Esophagus muscularis mucosa (tissue), 4 donors: ENCODE data around the gene FXYD5. TPM values are rescaled to one million over a fixed set of nuclear protein-coding genes. Genes with fewer than 3 reads are reported as not detected.
A peak's percentile ranks its signal among the peaks of the same experiment; 100 is the strongest.

Source experiments
- DNase-seq: peaks from one replicate; pipeline ENCODE4 v3.0.0-alpha.2; 2017; ENCODE audit errors: extremely low spot score
- H3K27ac ChIP-seq, 4 donors: fragments of 200-600 bp; sonication (generic); replicated peaks in 1 of 4; 1 replicate in 3 of 4; 2 replicates in 1 of 4; pipeline ENCODE4 v1.5.1; 2016 to 2019; ENCODE audit warnings: mild to moderate bottlenecking in 1 of 4
- H3K27me3 ChIP-seq, 4 donors: fragments of 200-600 bp; sonication (generic); one replicate each; pipeline versions ENCODE4 v1.5.1 to v1.6.0; 2016 to 2019
- H3K36me3 ChIP-seq, 4 donors: fragments of 200-600 bp; sonication (generic); one replicate each; pipeline ENCODE4 v1.5.1; 2016 to 2019
- H3K4me1 ChIP-seq, 4 donors: fragments of 200-600 bp; sonication (generic); one replicate each; pipeline ENCODE4 v1.5.1; 2016 to 2019
- H3K4me3 ChIP-seq, 4 donors: fragments of 200-600 bp; sonication (generic); 1 replicate in 2 of 4; 2 replicates in 2 of 4; pipeline ENCODE4 v1.5.1; 2016 to 2019; ENCODE audit warnings: mild to moderate bottlenecking in 4 of 4, moderate library complexity in 1 of 4
- H3K9me3 ChIP-seq, 4 donors: fragments of 200-600 bp; sonication (generic); 1 replicate in 3 of 4; 2 replicates in 1 of 4; pipeline ENCODE4 v1.5.1; 2016 to 2019
- EP300 ChIP-seq: sonication (generic); formaldehyde crosslinking; IDR thresholded peaks from one replicate; pipeline ENCODE4 v1.6.1; 2017; ENCODE audit warnings: antibody characterized with exemption
- POLR2A ChIP-seq: fragments of 450-650 bp; IDR thresholded peaks from one replicate; pipeline ENCODE4 v1.6.1; 2017; ENCODE audit warnings: antibody characterized with exemption, moderate library complexity, mild to moderate bottlenecking, low read depth
- POLR2AphosphoS5 ChIP-seq, 2 donors: sonication (generic); formaldehyde crosslinking; IDR thresholded peaks; one replicate each; pipeline ENCODE4 v1.6.1; 2017; ENCODE audit warnings: antibody characterized with exemption in 2 of 2
- WGBS: methylation state at CpG from one replicate; pipeline ENCODE4 v1.1.5; 2018; 5-methylcytosine and 5-hydroxymethylcytosine counted together
- intact Hi-C: fragments of 100-400 bp; cut with DNase I; formaldehyde crosslinking; loops from one replicate; pipeline ENCODE4 v1.15.1; 2023
- total RNA-seq, 4 donors: library from RNA; depleted of rRNA; stranded (reverse); fragments of >200 nt; gene quantifications; one replicate each; pipeline versions ENCODE4 v1.1.0 to v1.2.1, GENCODE V29; 2016
- TF ChIP-seq, protein P1 (sequence below), 3 experiments: fragments of 200-600 bp in 2 of 3; fragments of 450-650 bp in 1 of 3; sonication (generic) in 2 of 3; IDR thresholded peaks; one replicate each; pipeline ENCODE4 v1.5.1; 2017 to 2019; ENCODE audit warnings: antibody characterized with exemption in 3 of 3, mild to moderate bottlenecking in 2 of 3, moderate library complexity in 1 of 3

Gene FXYD5
- total RNA-seq, 4 donors from 2014 or later = 26.6 to 49.3 (median 43.0) TPM

GRCh38 chr19:35112995-35113688 lies 41.4 kb upstream of the FXYD5 start:
- DNase-seq = no peak
- H3K4me1 ChIP-seq = peaks cover 9 to 18% (median 12%) of the 10 kb centered on the region in 4 donors
- no peaks in the 10 kb centered on the region for H3K9me3 ChIP-seq
- no peak overlapping the region for H3K27ac ChIP-seq
- TF ChIP-seq, protein P1, sequence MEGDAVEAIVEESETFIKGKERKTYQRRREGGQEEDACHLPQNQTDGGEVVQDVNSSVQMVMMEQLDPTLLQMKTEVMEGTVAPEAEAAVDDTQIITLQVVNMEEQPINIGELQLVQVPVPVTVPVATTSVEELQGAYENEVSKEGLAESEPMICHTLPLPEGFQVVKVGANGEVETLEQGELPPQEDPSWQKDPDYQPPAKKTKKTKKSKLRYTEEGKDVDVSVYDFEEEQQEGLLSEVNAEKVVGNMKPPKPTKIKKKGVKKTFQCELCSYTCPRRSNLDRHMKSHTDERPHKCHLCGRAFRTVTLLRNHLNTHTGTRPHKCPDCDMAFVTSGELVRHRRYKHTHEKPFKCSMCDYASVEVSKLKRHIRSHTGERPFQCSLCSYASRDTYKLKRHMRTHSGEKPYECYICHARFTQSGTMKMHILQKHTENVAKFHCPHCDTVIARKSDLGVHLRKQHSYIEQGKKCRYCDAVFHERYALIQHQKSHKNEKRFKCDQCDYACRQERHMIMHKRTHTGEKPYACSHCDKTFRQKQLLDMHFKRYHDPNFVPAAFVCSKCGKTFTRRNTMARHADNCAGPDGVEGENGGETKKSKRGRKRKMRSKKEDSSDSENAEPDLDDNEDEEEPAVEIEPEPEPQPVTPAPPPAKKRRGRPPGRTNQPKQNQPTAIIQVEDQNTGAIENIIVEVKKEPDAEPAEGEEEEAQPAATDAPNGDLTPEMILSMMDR (IDR thresholded peaks at IDR 0.05) = no peak
- TF ChIP-seq POLR2A (no peak), POLR2AphosphoS5 (IDR thresholded peaks at IDR 0.05) (no peak), EP300 (no peak)
- intact Hi-C loops = no loop called here
- H3K4me3 ChIP-seq = no peak overlapping the region
- no peaks in the 10 kb centered on the region for H3K36me3 ChIP-seq
- peaks cover 0 to 26% (median 0%) of the 10 kb centered on the region in 4 donors for H3K27me3 ChIP-seq
- 81% methylated on average over 14 of the region's 15 CpGs for WGBS

DNA sequence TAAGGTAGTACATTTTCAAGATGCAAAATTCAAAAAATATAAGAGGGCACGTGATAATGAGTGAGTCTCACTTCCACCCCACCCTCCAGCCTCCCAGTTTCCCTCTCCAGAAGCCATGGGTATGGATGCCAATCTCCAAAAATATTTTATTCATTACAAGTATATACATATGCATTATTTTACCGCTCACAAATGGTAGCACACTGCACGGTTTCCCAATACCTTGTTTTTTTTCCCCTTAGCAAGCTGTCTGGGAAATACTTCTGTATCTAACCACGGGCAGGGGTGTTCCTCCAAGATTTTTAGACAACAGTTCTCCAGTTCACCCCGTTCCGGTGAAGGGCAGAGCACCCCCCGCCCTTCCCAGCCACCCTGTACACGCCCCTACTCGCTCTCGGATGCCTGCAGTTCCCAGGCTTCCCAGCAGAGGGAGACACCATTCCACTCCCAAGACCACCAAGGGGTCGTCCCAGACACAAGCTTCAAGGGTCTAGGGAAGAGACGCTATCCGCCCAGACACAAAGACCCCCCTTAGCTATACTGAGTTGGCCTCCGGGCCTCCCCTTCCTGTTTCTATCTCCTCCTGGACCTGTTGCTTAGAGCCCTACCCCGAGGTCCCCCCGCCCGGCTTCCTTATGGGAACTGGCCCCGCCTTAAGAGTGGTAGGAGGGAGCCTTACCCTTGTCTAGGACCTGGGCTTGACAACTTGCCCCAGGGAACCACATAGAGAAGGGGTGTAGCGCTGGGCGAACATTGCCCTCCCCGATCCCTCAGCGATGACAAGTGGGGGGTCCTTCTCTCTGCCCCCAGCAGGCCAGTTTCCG lies 40.0 kb upstream of the FXYD5 start:
- Histone ChIP-seq H3K4me1 (peaks cover 9 to 14% (median 12%) of the 10 kb centered on the region in 4 donors), H3K27me3 (peaks cover 0 to 16% (median 0%) of the 10 kb centered on the region in 4 donors), H3K4me3 (peak overlapping the region; percentile 34 to 46 (median 37)), H3K27ac (peak overlapping the region; percentile 16 to 63 (median 59)), H3K36me3 (no peaks in the 10 kb centered on the region), H3K9me3 (no peaks in the 10 kb centered on the region)
- WGBS = 14% methylated on average over 17 of the region's 23 CpGs
- no peak for DNase-seq
- TF ChIP-seq EP300 (no peak), POLR2AphosphoS5 (IDR thresholded peaks at IDR 0.05) (peak in 1 of 2 donors; percentile 17)
- TF ChIP-seq, protein P1 (IDR thresholded peaks at IDR 0.05) = peak; percentile 80 to 97 (median 83)
- intact Hi-C loops = loop anchor here (1.0 kb wide), 1 partner anchor 21 kb away; the partner anchor contains the start of gene LGI4

DNA sequence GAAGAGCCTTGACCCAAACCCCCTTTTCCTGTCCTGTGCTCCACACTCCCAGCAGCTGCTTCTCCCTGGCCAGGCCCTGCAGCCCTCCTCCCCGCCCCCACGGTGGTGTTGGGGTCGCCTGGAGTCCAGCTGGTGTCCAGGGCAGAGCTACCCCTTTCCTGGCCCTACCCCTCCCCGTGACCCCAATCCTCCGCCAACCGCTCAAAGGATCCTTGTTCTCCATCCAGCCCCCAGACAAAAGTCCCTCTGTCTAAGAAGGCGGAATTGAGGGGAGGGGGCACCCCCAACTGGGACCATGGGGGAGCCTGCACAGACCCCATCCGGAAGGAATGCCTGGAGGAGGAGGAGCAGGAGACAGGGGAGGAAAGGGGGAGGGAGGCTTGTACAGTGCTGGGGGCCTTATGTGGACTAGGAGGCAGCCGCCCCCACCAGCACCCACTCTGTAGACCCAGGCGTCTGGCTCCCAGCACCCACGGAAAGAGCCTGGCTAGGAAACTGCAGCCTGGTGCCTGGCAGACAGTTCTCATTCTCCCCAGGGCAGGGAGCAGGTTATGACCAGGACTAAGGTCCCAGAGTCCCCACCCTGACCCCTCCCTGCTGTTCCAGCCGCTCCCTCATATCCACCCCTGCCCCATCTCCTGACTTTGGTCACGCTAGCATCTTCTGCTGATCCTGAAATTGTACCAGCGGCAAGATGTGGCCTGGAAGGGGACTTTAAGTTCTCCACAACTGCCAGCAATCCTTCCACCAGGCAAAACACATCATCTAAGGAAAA lies 39.2 kb upstream of the FXYD5 start, which contains the start of gene FXYD3:
Gene FXYD3 (plus strand): TSS at position 647 of the 775 bp plus-strand sequence. CDS start 3,554 bp downstream, outside the sequence.
- no peaks in the 10 kb centered on the region for H3K9me3 ChIP-seq
- WGBS = 60% methylated on average over 11 of the region's 14 CpGs
- H3K36me3 ChIP-seq = no peaks in the 10 kb centered on the region
- H3K4me1 ChIP-seq = peaks cover 12 to 19% (median 14%) of the 10 kb centered on the region in 4 donors
- H3K27me3 ChIP-seq = peaks cover 0 to 9% (median 0%) of the 10 kb centered on the region in 4 donors
- peak within 1 kb of the TSS; percentile 34 to 46 (median 37) for H3K4me3 ChIP-seq
- peak in 1 of 2 donors; percentile 43 for TF ChIP-seq POLR2AphosphoS5 (IDR thresholded peaks at IDR 0.05)
- TF ChIP-seq, protein P1 (IDR thresholded peaks at IDR 0.05) = no peak
- DNase-seq = no peak
- intact Hi-C loops = no loop called here
- peak within 1 kb of the TSS; percentile 43 to 72 (median 60) for H3K27ac ChIP-seq

GRCh38 chr19:35116072-35116801 lies 38.3 kb upstream of the FXYD5 start:
- H3K36me3 ChIP-seq = no peaks in the 10 kb centered on the region
- H3K4me3 ChIP-seq = peak overlapping the region; percentile 26 to 44 (median 30)
- intact Hi-C loops = no loop called here
- H3K27ac ChIP-seq = peak overlapping the region; percentile 43 to 72 (median 58)
- TF ChIP-seq, protein P1 (IDR thresholded peaks at IDR 0.05) = no peak
- TF ChIP-seq POLR2AphosphoS5 (IDR thresholded peaks at IDR 0.05) (no peak), POLR2A (no peak), EP300 (no peak)
- peaks cover 0 to under 1% (median 0%) of the 10 kb centered on the region in 4 donors for H3K27me3 ChIP-seq
- DNase-seq = no peak
- WGBS = 95% methylated on average over 11 of the region's 13 CpGs
- peaks cover 12 to 26% (median 22%) of the 10 kb centered on the region in 4 donors for H3K4me1 ChIP-seq
- H3K9me3 ChIP-seq = no peaks in the 10 kb centered on the region
